HCT116 (cell line): ENCODE data around the gene DISP1. TPM values are rescaled to one million over a fixed set of nuclear protein-coding genes. Genes with fewer than 3 reads are reported as not detected.

Source experiments
- ATAC-seq: fragments of 200-7000 bp; cut with Tn5 transposase; 2 replicates; pipeline ENCODE4 v1.9.1; 2020; ENCODE audit warnings: mild to moderate bottlenecking, moderate library complexity
- BruUV-seq: library from RNA; stranded (reverse); fragments of 400-500 nt; replicated peaks from 2 replicates; lab custom pipeline; 2021; lab: Mats Ljungman, UMichigan
- CTCF ChIA-PET: fragments of 300-600 bp; sonication (Branson Sonifier 250); formaldehyde crosslinking; loops from one replicate; lab custom pipeline; 2021; ENCODE audit warnings: antibody characterized with exemption; lab: Charles Lee
- POLR2A ChIA-PET: fragments of 300-600, 350-600 bp; sonication (Branson Sonifier 250); formaldehyde crosslinking; loops from one replicate; lab custom pipeline; 2021; ENCODE audit warnings: antibody characterized with exemption; lab: Charles Lee
- RAD21 ChIA-PET, 2 experiments: fragments of 300-600 bp; sonication (Branson Sonifier 250); formaldehyde crosslinking; loops; one replicate each; lab custom pipeline; 2023; ENCODE audit warnings: low total read pairs in 2 of 2; ENCODE audit not compliant: uncharacterized antibody in 2 of 2, unreplicated experiment in 2 of 2, low non-redundant PET in 1 of 2; lab: Charles Lee
- DNase-seq: peaks from one replicate; pipeline ENCODE4 v3.0.0-alpha.2; 2010; ENCODE audit warnings: low read depth, low spot score
- H2AFZ ChIP-seq: fragments of 200-600 bp; shearing (Covaris generic), sonication (generic); 2 replicates; pipeline ENCODE4 v1.6.1; 2017; ENCODE audit warnings: low read depth, mixed run types, mixed read lengths, antibody characterized with exemption, low read length; ENCODE audit not compliant: poor library complexity, severe bottlenecking
- H3K27ac ChIP-seq: 2 replicates; pipeline ENCODE4 v1.5.1; 2012; ENCODE audit warnings: low read depth, low read length
- H3K27me3 ChIP-seq: fragments of 200-600 bp; sonication (generic); 2 replicates; pipeline ENCODE4 v1.6.1; 2016; ENCODE audit warnings: mixed run types, low read length, mixed read lengths; ENCODE audit not compliant: insufficient read depth
- H3K36me3 ChIP-seq, 2 experiments: fragments of 200-500 bp in 1 of 2; fragments of 200-600 bp in 1 of 2; sonication (Bioruptor generic) in 1 of 2; sonication (generic) in 1 of 2; 2 replicates each; pipeline versions ENCODE4 v1.5.1 to v1.6.1; 2014 to 2016; ENCODE audit warnings: low read length in 2 of 2, inconsistent platforms in 1 of 2, mixed read lengths in 1 of 2, mixed run types in 1 of 2; ENCODE audit not compliant: insufficient read depth in 2 of 2, control insufficient read depth in 1 of 2
- H3K4me1 ChIP-seq, 2 experiments: fragments of 200-600 bp in 1 of 2; sonication (generic) in 1 of 2; 2 replicates each; pipeline versions ENCODE4 v1.5.1 to v1.6.1; 2012 to 2017; ENCODE audit warnings: low read length in 2 of 2, inconsistent platforms in 1 of 2, mild to moderate bottlenecking in 1 of 2, mixed read lengths in 1 of 2, mixed run types in 1 of 2, moderate library complexity in 1 of 2; ENCODE audit not compliant: insufficient read depth in 2 of 2, control insufficient read depth in 1 of 2
- H3K4me2 ChIP-seq: fragments of 200-600 bp; sonication (generic); 2 replicates; pipeline ENCODE4 v1.6.1; 2017; ENCODE audit warnings: mixed run types, low read length, mixed read lengths
- H3K4me3 ChIP-seq, 2 experiments: fragments of 200-600 bp in 1 of 2; sonication (generic) in 1 of 2; replicated peaks in 1 of 2; 2 replicates each; pipeline ENCODE4 v1.5.1; 2011 to 2016; ENCODE audit warnings: low read length in 2 of 2, control low read depth in 1 of 2, low read depth in 1 of 2, mild to moderate bottlenecking in 1 of 2, mixed read lengths in 1 of 2, mixed run types in 1 of 2
- H3K79me2 ChIP-seq: fragments of 200-600 bp; sonication (generic); 2 replicates; pipeline ENCODE4 v1.6.1; 2017; ENCODE audit warnings: mild to moderate bottlenecking, mixed run types, low read length, moderate library complexity, mixed read lengths; ENCODE audit not compliant: insufficient read depth
- H3K9ac ChIP-seq: fragments of 200-600 bp; sonication (generic); 2 replicates; pipeline ENCODE4 v1.6.1; 2016; ENCODE audit warnings: low read length, mixed read lengths
- H3K9me2 ChIP-seq: fragments of 200-600 bp; sonication (generic), shearing (Covaris generic); 2 replicates; pipeline ENCODE4 v1.6.1; 2017; ENCODE audit warnings: mixed run types, mild to moderate bottlenecking, moderate library complexity; ENCODE audit not compliant: insufficient read depth
- H3K9me3 ChIP-seq, 2 experiments: fragments of 200-500 bp in 1 of 2; fragments of 200-600 bp in 1 of 2; sonication (Bioruptor generic) in 1 of 2; sonication (generic) in 1 of 2; 2 replicates each; pipeline ENCODE4 v1.6.1; 2014 to 2017; ENCODE audit warnings: low read length in 2 of 2, mixed read lengths in 2 of 2, inconsistent platforms in 1 of 2, low read depth in 1 of 2, mild to moderate bottlenecking in 1 of 2, mixed run types in 1 of 2, moderate library complexity in 1 of 2; ENCODE audit not compliant: control insufficient read depth in 1 of 2, insufficient read depth in 1 of 2
- H4K20me1 ChIP-seq: fragments of 200-600 bp; sonication (generic), shearing (Covaris generic); 2 replicates; pipeline ENCODE4 v1.6.1; 2017; ENCODE audit warnings: mixed run types, mild to moderate bottlenecking, moderate library complexity; ENCODE audit not compliant: insufficient read depth
- ATF3 ChIP-seq: IDR thresholded peaks from 2 replicates; pipeline ENCODE4 v1.6.1; 2012
- CEBPB ChIP-seq: IDR thresholded peaks from 2 replicates; pipeline ENCODE4 v1.6.1; 2012; ENCODE audit warnings: low read depth
- CTCF ChIP-seq, 3 experiments: fragments of 200-600 bp in 1 of 3; sonication (generic) in 1 of 3; IDR thresholded peaks in 2 of 3; conservative IDR thresholded peaks in 1 of 3; 2 replicates each; pipeline ENCODE4 v1.5.1; 2012 to 2017; ENCODE audit warnings: low read depth in 2 of 3, low read length in 2 of 3, antibody characterized with exemption in 1 of 3, borderline replicate concordance in 1 of 3, control low read depth in 1 of 3, mild to moderate bottlenecking in 1 of 3, mixed read lengths in 1 of 3, mixed run types in 1 of 3, moderate library complexity in 1 of 3; ENCODE audit not compliant: insufficient read depth in 1 of 3
- EGR1 ChIP-seq: IDR thresholded peaks from 2 replicates; pipeline ENCODE4 v1.6.1; 2012; ENCODE audit warnings: low read depth
- EZH2 ChIP-seq: fragments of 200-600 bp; sonication (generic); IDR thresholded peaks from 2 replicates; pipeline ENCODE4 v1.6.1; 2017; ENCODE audit warnings: antibody characterized with exemption, mixed run types
- EZH2phosphoT487 ChIP-seq: fragments of 200-600 bp; IDR thresholded peaks from 2 replicates; pipeline ENCODE4 v1.6.1; 2018; ENCODE audit warnings: antibody characterized with exemption, borderline replicate concordance
- JUND ChIP-seq: IDR thresholded peaks from 2 replicates; pipeline ENCODE4 v1.6.1; 2012
- MAX ChIP-seq: IDR thresholded peaks from 2 replicates; pipeline ENCODE4 v1.6.1; 2012
- POLR2A ChIP-seq: IDR thresholded peaks from 2 replicates; pipeline ENCODE4 v1.7.0; 2011; ENCODE audit warnings: borderline replicate concordance; ENCODE audit not compliant: insufficient read depth, insufficient read length; ENCODE audit errors: extremely low read depth
- POLR2AphosphoS5 ChIP-seq: IDR thresholded peaks from 2 replicates; pipeline ENCODE4 v1.6.1; 2011; ENCODE audit warnings: mild to moderate bottlenecking, low read depth, low read length, moderate library complexity
- RAD21 ChIP-seq: IDR thresholded peaks from 2 replicates; pipeline ENCODE4 v1.6.1; 2012; ENCODE audit warnings: low read depth, mild to moderate bottlenecking
- SIN3A ChIP-seq: IDR thresholded peaks from 2 replicates; pipeline ENCODE4 v1.6.1; 2012; ENCODE audit warnings: low read depth
- SRF ChIP-seq: IDR thresholded peaks from 2 replicates; pipeline ENCODE4 v1.6.1; 2012; ENCODE audit warnings: low read depth
- TCF7L2 ChIP-seq: IDR thresholded peaks from 2 replicates; pipeline ENCODE4 v1.7.0; 2011; ENCODE audit warnings: borderline replicate concordance, inconsistent platforms; ENCODE audit not compliant: insufficient read depth, insufficient read length; ENCODE audit errors: extremely low read depth
- YY1 ChIP-seq: IDR thresholded peaks from 2 replicates; pipeline ENCODE4 v1.6.1; 2011; ENCODE audit warnings: low read length, low read depth, moderate library complexity, mild to moderate bottlenecking; ENCODE audit not compliant: insufficient replicate concordance; ENCODE audit errors: extremely low read depth
- ZFX ChIP-seq: fragments of 450-650 bp; IDR thresholded peaks from 2 replicates; pipeline ENCODE4 v1.6.1; 2017
- intact Hi-C: fragments of 100-400 bp; cut with micrococcal nuclease; formaldehyde crosslinking; loops from 2 replicates; pipeline ENCODE4 v1.10.0; 2022
- total RNA-seq: library from RNA; stranded (reverse); gene quantifications from one replicate; pipeline ENCODE4 v1.2.1, GENCODE V29; 2021; ENCODE audit not compliant: unreplicated experiment

The DISP1 gene
- total RNA-seq, 1 experiment from 2014 or later = 4.2 TPM

GRCh38 chr1:222820171-222820712, 5.4 kb downstream of the DISP1 start:
- DNase-seq = no peak
- no peak for TF ChIP-seq ATF3
- no peak for TF ChIP-seq TCF7L2
- no peak for TF ChIP-seq SRF
- TF ChIP-seq EZH2 = no peak
- TF ChIP-seq ZFX = no peak
- no peak for TF ChIP-seq EGR1
- no peak for TF ChIP-seq MAX
- no peak for TF ChIP-seq SIN3A
- TF ChIP-seq EZH2phosphoT487 = no peak
- TF ChIP-seq YY1 = no peak
- TF ChIP-seq CEBPB = no peak
- TF ChIP-seq CTCF (IDR thresholded peaks at IDR 0.05 in 2 of 3, conservative IDR thresholded peaks at IDR 0.05 in 1 of 3; ENCODE audit: borderline replicate concordance in 1 of 3, insufficient read depth in 1 of 3, low read depth in 2 of 3, low read length in 2 of 3) = no peak
- no peak for TF ChIP-seq RAD21
- no peak for TF ChIP-seq JUND
- TF ChIP-seq POLR2A = no peak
- no peak for TF ChIP-seq POLR2AphosphoS5
- H3K9ac ChIP-seq = no peak overlapping the region
- peaks cover 17 to 33% of the 10 kb centered on the region in 2 experiments for H3K4me1 ChIP-seq
- ChIA-PET RAD21 (no interaction called here), POLR2A (no interaction called here), CTCF (no interaction called here)
- H4K20me1 ChIP-seq = no peaks in the 10 kb centered on the region
- H2AFZ ChIP-seq = no peak overlapping the region
- no peaks in the 10 kb centered on the region for H3K27me3 ChIP-seq
- no peak overlapping the region for H3K4me3 ChIP-seq
- intact Hi-C loops = no loop called here
- no TSS peak for BruUV-seq
- no peaks in the 10 kb centered on the region for H3K9me3 ChIP-seq
- H3K27ac ChIP-seq = no peak overlapping the region
- H3K4me2 ChIP-seq = no peak overlapping the region
- no peak for ATAC-seq
- peaks cover 56% of the 10 kb centered on the region for H3K79me2 ChIP-seq
- H3K9me2 ChIP-seq = no peaks in the 10 kb centered on the region
- H3K36me3 ChIP-seq = no peaks in the 10 kb centered on the region
